Measurements from ENCODE around the gene PARD3B. TPM values are rescaled to one million over a fixed set of nuclear protein-coding genes. Genes with fewer than 3 reads are reported as not detected.
A peak's percentile ranks its signal among the peaks of the same experiment; 100 is the strongest.

Gene PARD3B
- total and polyA plus RNA-seq, 2 of the 13 experiments (the other 11 are each of a cell fraction or from before 2014, with no cell fraction given): 0.71 to 2.3 TPM

DNA sequence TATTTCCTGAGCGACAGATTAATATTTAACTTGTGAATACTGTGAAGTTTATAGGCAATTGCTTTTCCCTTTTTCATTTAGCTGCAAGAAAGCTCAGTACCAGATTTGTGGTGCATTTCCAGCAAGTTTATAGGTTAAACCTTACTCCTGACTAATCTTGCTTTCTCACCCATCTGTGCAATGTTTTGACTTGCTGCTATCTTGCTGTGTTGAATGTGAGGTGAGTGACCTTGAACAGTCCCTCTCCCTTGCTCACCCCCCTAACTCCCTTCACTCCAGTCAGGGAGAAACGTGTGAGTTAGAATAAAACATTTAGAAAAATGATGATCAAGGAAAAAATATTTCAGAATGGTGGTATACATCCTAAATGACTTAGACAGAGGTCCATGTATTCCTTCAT, 39.8 kb upstream of the PARD3B start:
- ChIA-PET POLR2A (no interaction called here), CTCF (ENCODE audit: low intra/inter-chr PET ratio, low total read pairs) (no interaction called here)
- intact Hi-C loops (cut with micrococcal nuclease; ENCODE audit: unreplicated experiment): no loop called here
- H3K4me2 ChIP-seq (ENCODE audit: low read depth, low read length): no peak overlapping the region
- H4K20me1 ChIP-seq (ENCODE audit: insufficient read depth, low read length): no peaks in the 10 kb centered on the region
- 29% methylated on average over 2 of the region's 2 CpGs for WGBS (ENCODE audit: low lambda C conversion rate)
- peaks cover 16% of the 10 kb centered on the region for H3K4me1 ChIP-seq (ENCODE audit: insufficient read depth, low read length)
- no peaks in the 10 kb centered on the region for H3K79me2 ChIP-seq (ENCODE audit: insufficient read depth, low read length)
- no peaks in the 10 kb centered on the region for H3K36me3 ChIP-seq (replicated peaks in 1 of 2; ENCODE audit: control insufficient read depth in 1 of 2, insufficient read depth in 2 of 2, low read length in 2 of 2)
- no peak overlapping the region for H3K27ac ChIP-seq (ENCODE audit: extremely low read length, insufficient read depth, low read length)
- in situ Hi-C loops (cut with HindIII; ENCODE audit: extremely low pct_ligation_motif_present, low pct_unique_long_range_greater_than_20kb): no loop called here
- TF ChIP-seq, protein P1, sequence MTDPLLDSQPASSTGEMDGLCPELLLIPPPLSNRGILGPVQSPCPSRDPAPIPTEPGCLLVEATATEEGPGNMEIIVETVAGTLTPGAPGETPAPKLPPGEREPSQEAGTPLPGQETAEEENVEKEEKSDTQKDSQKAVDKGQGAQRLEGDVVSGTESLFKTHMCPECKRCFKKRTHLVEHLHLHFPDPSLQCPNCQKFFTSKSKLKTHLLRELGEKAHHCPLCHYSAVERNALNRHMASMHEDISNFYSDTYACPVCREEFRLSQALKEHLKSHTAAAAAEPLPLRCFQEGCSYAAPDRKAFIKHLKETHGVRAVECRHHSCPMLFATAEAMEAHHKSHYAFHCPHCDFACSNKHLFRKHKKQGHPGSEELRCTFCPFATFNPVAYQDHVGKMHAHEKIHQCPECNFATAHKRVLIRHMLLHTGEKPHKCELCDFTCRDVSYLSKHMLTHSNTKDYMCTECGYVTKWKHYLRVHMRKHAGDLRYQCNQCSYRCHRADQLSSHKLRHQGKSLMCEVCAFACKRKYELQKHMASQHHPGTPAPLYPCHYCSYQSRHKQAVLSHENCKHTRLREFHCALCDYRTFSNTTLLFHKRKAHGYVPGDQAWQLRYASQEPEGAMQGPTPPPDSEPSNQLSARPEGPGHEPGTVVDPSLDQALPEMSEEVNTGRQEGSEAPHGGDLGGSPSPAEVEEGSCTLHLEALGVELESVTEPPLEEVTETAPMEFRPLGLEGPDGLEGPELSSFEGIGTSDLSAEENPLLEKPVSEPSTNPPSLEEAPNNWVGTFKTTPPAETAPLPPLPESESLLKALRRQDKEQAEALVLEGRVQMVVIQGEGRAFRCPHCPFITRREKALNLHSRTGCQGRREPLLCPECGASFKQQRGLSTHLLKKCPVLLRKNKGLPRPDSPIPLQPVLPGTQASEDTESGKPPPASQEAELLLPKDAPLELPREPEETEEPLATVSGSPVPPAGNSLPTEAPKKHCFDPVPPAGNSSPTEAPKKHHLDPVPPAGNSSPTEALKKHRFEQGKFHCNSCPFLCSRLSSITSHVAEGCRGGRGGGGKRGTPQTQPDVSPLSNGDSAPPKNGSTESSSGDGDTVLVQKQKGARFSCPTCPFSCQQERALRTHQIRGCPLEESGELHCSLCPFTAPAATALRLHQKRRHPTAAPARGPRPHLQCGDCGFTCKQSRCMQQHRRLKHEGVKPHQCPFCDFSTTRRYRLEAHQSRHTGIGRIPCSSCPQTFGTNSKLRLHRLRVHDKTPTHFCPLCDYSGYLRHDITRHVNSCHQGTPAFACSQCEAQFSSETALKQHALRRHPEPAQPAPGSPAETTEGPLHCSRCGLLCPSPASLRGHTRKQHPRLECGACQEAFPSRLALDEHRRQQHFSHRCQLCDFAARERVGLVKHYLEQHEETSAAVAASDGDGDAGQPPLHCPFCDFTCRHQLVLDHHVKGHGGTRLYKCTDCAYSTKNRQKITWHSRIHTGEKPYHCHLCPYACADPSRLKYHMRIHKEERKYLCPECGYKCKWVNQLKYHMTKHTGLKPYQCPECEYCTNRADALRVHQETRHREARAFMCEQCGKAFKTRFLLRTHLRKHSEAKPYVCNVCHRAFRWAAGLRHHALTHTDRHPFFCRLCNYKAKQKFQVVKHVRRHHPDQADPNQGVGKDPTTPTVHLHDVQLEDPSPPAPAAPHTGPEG (CRISPR knock-in tag; IDR thresholded peaks at IDR 0.05): no peak
- TF ChIP-seq ZNF101 (CRISPR knock-in tag; IDR thresholded peaks at IDR 0.05; ENCODE audit: borderline replicate concordance, low read depth): no peak
- no peak for TF ChIP-seq HMGA1 (CRISPR knock-in tag; conservative IDR thresholded peaks at IDR 0.05)
- TF ChIP-seq MAFF (IDR thresholded peaks at IDR 0.05; ENCODE audit: low read depth, low read length): 0 out of 2 replicates have a peak, but pooled peaks have one; percentile 19
- TF ChIP-seq KLF16 (CRISPR knock-in tag; IDR thresholded peaks at IDR 0.05): no peak
- TF ChIP-seq WIZ (CRISPR knock-in tag; IDR thresholded peaks at IDR 0.05): no peak
- TF ChIP-seq RCOR2 (CRISPR knock-in tag; IDR thresholded peaks at IDR 0.05): no peak
- TF ChIP-seq, protein P2, sequence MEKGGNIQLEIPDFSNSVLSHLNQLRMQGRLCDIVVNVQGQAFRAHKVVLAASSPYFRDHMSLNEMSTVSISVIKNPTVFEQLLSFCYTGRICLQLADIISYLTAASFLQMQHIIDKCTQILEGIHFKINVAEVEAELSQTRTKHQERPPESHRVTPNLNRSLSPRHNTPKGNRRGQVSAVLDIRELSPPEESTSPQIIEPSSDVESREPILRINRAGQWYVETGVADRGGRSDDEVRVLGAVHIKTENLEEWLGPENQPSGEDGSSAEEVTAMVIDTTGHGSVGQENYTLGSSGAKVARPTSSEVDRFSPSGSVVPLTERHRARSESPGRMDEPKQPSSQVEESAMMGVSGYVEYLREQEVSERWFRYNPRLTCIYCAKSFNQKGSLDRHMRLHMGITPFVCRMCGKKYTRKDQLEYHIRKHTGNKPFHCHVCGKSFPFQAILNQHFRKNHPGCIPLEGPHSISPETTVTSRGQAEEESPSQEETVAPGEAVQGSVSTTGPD (CRISPR knock-in tag; IDR thresholded peaks at IDR 0.05): no peak
- TF ChIP-seq MAFK (conservative IDR thresholded peaks at IDR 0.05 in 1 of 2, IDR thresholded peaks at IDR 0.05 in 1 of 2; ENCODE audit: low read length in 2 of 2): peak; percentile 43 to 45; a peak in 3 of 4 replicates
- no peaks in the 10 kb centered on the region; a peak in 1 of 5 replicates for H3K27me3 ChIP-seq (ENCODE audit: control insufficient read depth in 1 of 2, insufficient read depth in 2 of 2, low read length in 2 of 2)
- ATAC-seq (no peak; the same call in 2 of the 3 replicates), DNase-seq (ENCODE audit: low spot score) (no peak), FAIRE-seq (no peak)
- H2AFZ ChIP-seq (ENCODE audit: low read length): no peak overlapping the region
- no peak overlapping the region for H3K4me3 ChIP-seq (replicated peaks in 1 of 3; ENCODE audit: insufficient read depth in 1 of 3, low read depth in 2 of 3, low read length in 3 of 3)
- no TSS peak for BruUV-seq (replicated peaks)
- H3K9ac ChIP-seq (ENCODE audit: insufficient read depth, low read depth, low read length): no peak overlapping the region
- no peaks in the 10 kb centered on the region for H3K9me3 ChIP-seq (ENCODE audit: low read length)

Measured in HepG2 (cell line).